Stimulated activated CD8-positive, alpha-beta memory T cell treated with anti-CD3 and anti-CD28 coated beads, Interleukin-4, amount 100 ng/mL, for 48 hours (primary cell): ENCODE measurements around the gene ALCAM.
A peak's percentile ranks its signal among the peaks of the same experiment; 100 is the strongest.

Experiments used
- DNase-seq: peaks from one replicate; pipeline ENCODE4 v3.0.0-alpha.2; 2020

The ALCAM gene

DNA sequence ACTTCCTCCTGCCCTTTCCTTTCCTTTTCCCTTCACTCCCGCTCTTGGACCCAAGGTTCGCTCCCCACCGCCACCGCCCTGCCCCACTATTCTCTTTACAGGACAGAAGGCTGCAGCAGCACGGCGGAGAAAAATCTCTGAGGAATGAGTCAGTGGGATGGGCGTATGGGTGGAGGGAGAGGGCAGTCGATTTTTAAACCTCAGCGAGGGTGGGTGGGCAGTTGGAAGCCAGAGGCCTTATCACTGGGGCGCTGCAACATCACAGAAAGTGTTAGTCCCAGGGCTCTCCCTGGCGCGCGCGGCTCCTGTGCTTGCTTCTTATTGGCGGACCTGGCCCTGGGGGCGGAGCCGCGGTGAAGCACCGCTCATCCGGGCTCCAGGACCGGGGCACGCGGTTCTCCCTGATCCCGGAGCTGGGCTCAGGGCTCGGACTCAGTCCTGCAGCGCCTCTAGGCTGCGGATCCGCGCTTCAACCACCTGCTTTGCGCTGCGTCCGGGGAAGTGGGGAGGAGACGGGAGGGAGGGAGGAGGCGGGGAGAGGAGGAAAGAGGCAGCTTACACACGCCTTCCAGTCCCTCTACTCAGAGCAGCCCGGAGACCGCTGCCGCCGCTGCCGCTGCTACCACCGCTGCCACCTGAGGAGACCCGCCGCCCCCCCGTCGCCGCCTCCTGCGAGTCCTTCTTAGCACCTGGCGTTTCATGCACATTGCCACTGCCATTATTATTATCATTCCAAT, at the start of gene ALCAM:
Gene ALCAM, plus strand, starts transcription at position 584 of the 737 bp plus-strand sequence.
- DNase-seq = peak; percentile 88

DNA sequence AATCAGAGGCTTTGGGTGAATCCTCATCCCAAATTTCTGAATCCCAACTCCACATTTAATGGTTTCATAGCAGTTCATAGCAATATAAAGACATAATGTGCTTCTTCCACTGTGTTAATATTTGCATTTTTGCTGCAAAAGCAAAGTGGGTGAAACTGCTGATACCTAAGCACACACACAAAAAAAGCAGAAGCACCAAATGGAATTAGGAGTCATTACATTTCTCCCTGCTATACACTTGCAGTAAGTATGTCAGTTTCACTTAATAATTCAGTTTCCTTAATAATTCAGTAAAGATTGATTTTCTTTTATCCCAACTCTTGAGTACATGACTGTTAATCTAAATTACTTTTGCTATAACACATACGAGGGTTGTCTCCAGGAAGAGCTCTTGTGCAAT, 48.9 kb upstream of the ALCAM start:
- no peak for DNase-seq

DNA sequence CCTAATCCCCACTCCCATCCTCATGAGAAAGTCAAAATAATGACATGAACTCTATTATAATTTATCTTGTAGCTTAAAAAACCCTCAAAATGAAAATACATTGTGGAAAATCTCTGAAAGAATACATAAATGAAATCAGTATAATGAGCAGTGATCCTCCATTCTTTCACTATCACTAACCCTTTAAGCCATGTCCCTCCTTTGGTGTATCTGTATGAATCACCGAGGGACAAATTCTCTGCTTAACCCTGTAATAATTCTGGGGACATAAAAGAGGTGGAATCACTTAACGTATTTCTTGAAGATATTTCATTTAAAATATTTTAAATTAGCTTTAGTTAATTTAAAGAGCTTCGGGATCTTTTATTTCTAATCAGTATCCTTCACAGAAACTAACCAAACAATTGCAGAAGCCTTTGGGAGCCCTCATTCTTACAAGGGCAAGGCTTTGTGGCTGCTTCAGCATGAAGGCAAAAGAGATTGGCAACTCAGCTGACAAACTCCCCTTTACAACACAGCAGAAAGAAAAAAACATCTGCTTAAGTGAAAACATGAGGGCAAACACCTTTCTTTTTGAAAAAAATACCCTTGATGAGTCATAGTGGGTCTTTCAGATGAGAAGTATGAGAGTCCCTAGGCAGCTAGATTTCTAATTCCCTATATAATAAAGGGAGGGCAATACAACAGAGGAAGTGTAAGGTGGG, 44.0 kb upstream of the ALCAM start:
- no peak for DNase-seq

DNA sequence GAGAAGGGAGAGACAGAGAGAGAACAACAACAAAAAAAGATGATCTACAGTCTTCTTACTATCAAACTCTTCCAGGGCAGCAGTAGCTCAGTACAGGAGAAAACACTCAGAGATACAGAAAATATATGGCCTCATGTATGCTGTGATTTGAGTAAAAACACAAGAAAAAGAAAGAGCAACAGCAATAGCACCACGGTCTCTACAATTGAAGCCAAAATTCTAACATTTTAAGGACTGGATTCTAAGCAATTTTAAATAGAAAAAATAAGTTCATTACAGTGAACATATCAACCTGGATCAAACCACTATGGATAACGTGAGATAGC, 43.5 kb upstream of the ALCAM start:
- DNase-seq = no peak

DNA sequence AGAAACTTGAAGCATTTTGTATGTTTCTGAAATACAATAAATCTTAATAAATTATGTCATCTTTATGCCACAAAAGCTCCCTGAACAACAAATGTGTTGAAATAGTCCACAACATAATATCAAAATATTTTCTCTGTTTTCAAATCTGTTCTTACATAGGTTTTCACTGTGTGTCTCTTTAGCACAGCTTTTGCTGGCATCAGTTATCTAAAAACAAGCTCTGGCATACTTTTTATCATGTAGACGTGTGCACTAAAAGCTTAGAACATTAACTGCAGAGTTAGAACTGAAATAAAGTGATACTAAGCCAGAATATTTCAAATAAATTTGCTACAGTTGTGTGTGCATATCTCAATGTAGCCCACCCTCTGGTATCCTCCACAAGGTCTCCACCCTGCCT, 41.8 kb upstream of the ALCAM start:
- DNase-seq = no peak

DNA sequence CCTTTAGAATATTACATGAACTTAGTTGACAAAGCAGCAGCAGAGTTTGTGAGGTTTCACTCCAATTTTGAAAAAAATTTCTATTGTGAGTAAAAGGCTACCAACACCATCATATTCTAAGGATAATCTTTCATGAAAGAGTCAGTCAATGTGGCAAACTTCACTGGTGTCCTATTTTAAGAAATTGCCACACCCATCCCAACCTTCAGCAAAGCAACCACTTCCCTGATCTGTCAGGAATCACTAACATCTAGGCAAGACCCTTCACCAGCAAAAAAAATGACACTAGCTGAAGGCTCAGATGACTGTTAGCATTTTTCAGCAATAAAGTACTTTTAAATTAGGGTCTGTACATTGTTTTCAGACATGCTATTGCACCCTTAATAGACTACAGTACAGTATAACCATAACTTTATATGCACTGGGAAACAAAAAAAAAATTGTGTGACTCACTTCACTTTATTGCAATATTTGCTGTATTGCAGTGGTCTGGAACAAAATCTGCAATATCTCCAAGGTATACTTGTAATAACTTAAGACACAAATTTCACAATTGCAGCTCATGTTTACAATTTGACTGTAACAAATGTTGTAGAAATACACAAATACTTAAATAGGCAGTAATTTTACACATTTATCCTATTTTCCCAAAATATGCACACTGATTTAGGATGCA, 38.9 kb upstream of the ALCAM start:
- DNase-seq = no peak

DNA sequence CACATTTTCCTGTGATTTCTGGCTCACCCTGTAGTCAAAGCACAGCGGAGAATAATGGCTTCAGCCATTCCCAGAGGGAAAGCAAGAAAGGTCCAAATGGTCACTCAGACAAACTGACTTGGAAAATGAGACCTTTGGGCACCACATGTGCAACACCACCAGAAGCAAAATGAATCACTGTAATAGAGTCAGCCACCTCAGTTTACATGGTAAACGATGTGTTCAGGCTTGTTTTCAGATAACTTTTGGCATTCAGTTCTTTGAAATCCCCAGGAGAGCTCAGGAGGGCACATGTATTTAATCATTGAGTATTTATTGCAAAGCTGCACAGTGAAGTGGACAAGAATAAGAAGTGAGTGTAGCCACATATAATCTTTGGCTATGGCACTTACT, 38.4 kb upstream of the ALCAM start:
- DNase-seq = no peak

DNA sequence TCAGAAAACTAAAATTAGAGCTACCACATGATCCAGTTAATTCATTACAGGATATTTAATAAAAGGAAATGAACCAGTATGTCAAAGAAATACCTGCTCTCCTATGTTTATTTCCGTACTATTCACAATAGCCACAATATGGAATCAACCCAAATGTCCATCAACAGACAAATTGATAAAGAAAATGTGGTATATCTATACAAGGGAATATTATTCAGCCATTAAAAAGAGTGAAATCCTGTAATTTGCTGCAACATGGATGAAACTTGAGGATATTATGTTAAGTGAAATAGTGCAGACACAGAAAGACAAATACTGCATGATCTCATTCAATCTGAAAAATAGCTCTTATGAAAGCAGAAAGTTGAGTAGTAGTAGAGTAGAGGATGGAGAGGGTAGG, 33.7 kb upstream of the ALCAM start:
- no peak for DNase-seq

DNA sequence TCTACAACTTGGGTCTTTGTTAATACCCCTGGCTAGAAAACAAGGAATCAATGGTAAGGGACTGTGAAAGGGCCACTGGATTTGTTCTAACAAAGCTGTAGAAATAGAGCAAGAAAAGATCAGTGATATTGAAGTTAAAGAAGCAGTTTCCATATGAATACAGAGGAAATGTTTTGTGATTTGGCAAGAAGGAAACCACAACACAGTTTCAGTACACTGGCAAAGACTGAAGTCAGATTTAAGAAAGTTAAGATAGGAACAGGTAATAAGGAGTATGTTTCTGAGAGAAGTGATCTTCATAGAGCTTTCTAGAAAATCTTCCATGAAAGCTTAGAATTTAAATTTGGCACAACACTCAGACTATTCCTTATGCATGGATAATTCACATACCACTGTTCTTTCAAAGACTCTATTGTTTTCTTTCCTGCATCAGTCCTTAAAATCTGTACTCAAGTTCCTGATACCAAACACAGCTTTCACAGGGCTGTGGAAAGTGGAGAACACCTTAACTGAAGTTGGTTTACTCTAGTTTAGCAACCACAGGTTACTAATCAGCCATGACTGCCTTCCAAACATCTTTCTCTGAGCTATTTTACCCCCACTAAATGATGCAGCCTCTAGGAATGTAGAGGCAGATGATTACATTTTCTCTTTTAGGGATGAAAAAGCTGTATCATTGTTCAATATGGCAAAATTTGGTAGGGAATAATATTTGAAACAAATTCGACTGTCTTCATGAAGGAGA, 32.4 kb upstream of the ALCAM start:
- no peak for DNase-seq

DNA sequence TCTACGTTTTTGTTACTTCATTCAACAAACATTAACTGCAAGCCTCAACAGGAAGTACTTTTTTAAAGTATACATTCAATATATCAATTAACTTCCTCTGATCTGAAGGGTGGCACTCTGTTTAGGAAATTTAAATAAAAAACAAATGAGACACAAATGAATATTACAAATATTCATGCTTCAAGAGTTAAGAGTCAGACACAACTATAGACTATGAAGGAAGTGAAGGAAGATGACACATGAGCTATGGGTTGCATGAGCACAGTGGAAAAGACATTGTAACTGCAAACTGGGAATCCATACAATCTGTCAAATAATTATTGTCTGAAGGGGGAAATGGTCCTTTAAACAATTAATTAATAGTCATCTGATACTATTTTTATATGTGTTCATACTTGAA, 26.8 kb upstream of the ALCAM start:
- DNase-seq = no peak

DNA sequence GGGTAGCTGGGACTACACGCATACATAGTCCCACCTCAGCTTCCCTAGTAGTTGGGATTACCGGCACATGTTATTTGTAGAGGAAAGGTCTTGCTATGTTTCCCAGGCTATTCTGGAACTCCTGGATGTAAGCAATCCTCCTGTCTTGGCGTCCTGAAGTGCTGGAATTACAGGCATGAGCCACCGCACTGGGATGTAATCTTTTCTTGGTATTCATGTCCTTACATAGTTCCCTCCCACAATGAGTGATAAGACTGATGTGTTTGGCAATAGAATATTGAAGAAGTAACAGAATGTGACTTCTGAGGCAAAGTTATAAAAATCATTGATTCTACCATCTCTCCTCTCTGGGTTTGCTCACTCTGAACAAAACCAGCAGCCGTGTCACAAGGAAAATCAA, 22.7 kb upstream of the ALCAM start:
- no peak for DNase-seq

DNA sequence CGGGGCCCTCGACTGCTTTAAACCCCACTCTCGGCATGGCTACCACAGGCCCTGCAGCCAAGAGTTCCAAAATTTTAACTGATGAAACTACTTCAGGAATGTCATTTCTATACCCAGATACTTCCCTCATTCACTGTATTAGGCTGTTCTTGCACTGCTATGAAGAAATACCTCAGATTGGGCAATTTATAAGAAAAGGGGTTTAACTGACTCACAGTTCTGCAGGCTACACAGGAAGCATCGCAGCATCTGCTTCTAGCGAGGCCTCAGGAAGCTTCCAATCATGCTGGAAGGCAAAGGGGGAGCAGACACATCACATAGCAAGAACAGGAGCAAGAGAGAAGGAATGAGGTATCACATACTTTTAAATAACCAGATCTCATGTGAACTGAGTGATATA, 21.6 kb upstream of the ALCAM start:
- DNase-seq = no peak

DNA sequence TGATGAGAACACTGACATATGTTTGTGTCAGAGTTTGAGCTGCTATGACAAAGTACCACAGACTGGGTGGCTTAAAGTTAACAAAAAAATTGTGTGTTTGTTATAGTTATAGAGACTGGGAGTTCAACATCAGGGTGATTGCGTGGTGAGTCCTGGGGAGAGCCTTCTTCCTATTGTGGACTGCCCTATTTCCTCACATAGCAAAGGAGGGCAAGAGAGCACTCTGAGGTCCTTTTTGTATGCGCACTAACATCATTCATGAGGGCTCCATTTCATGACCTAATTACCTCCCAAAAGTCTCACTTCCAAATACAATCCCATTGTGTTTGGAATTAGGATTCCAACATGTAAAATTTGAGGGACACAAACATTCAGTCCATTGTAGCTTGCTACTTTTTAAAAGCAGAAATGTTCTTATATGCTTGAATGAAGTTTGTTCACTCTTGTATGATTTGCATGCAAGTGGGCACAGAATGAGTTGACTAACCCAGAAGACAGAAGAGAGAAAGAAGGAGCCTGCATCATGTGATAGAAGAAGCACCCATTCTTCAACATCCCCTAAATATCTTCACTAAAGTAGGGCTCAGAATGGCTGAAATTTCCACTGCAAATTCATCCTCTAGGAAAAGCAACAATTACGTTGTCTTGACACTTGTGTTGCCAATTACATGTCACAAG, 18.9 kb upstream of the ALCAM start:
- DNase-seq = no peak

DNA sequence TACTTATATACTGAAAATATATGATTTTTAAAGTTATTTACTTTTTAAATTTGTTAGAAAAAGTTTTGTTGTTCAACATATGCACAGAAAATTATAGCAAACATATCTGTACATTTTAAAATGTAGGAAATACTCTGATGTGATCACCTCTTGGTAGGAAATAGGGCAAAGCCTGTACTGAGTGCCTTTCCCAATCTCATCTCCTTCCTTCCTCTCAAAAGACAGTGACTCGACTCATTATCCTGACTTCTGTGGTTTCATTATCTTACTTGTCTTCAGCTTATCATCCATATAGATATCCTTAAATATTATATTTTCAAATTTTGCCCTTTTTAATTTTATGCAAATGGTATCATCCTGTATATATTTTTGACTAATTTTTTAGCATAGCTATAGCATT, 18.4 kb upstream of the ALCAM start:
- no peak for DNase-seq

DNA sequence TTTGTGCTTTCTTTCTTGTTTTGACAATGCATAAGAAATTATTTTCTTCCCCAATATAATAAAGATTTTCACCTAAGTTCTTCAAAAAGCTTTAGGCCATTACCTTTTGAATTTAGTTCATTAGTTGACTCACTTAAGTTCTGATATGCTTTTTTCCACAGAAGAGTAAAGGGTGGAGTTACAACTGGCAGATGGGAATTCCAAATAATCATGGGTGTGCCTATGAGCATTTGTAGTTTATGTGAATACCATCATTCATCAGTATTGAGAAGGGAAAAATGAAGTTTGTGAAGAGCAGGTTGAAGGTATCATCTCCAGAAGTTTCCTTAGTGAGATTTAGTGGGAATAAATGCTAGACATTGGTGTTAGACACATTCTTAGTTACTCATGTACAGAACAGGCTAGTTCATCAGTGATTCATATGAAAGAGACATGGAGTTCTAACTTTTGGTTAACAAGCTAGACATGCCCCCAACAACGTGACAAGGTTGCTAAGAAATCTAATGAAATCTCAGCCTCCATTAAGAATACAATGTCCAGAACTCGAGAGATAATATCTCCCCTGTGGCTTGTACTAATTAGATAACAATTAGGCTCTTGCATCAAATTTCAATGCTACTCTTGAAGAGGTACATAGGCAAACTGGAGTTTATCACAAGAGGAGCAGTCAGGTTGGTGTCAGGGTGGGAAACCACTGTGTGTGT, 16.9 kb upstream of the ALCAM start:
- DNase-seq = no peak

DNA sequence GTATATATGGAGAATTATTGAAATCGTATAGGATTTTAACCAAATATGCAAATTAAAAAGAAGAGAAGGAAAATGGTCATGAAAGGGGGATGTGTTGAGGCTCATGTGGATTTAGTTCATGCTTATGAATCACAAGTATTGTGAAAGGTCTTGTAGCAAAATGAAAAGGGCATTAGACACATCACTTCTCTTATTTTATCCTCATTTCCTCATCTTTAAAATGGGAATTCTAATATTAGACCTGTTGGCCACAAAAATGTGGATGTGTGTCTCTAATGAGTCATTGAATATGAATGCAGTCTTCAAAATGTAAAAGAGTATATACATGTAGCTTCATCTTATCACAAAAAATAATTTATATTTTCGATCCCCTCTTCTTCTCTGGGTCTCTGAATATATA, 14.9 kb upstream of the ALCAM start:
- no peak for DNase-seq

DNA sequence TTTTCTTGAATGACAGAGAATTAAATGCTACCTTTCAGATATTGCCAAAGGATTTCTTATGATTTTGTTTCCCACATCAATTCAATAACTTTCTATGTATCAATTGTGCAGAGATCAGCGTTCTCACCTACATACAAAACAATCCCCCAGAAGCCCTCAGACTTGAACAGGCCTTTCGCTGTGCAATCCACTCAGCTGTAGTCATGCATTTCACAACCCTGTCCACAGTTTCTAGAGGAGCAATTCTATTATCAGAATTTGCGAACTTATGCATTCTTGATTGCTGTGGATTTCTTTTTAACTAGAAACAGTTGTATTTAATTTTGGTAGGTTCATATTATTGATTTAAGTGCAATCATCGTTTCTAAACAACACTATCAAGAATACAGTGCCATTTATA, 13.7 kb upstream of the ALCAM start:
- no peak for DNase-seq

DNA sequence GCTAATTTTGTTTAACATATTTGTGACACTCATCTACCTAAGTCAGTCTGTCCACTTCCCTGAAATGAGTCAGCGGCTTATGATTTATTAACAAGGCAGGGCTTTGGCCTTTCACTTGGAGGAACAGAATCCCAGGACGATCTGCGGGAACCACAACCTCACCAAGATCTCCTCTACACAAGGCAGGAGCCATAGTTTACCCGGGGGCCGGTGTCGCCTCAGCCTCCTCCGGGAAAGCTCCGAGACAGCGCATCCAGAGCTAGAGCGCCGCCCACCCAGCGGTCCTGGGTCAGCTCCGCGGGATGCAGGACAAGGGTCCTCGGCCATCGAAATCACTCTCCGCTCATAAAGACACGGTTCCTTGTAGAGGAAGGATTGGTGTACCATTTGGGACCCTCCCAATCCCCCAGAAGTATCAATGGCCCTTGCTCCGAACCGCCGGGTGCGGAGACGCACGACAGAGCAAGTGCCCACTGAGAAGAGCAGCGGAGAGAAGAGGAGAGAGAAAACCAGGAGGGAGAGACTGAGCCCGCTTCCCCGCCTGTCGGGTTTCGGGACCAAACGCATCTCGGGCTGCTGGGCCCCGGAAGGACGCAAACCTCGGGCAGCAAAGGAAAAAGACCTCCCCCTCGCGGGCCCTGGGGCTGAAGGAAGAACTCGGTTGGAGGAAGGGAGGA, 13.1 kb upstream of the ALCAM start:
- DNase-seq = no peak

DNA sequence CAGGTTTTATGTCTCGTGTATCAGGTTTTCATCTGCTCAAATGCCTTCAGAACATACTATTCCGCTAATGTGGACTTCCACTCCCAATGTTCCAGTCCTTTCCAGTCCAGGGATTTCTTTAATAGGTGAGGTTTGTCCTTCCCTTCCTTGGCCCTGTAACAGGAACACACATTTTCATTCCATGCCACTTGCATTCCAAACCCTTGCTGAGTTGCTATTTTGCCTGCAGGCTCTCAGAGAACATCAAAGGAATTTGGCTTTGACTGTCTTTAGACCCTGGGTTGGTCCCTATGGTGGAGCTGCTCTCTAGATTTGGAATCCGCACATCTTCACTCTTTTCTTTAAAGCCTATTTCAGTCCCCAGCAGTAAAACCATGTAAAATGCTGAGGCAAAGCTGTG, 12.3 kb upstream of the ALCAM start:
- DNase-seq = no peak

DNA sequence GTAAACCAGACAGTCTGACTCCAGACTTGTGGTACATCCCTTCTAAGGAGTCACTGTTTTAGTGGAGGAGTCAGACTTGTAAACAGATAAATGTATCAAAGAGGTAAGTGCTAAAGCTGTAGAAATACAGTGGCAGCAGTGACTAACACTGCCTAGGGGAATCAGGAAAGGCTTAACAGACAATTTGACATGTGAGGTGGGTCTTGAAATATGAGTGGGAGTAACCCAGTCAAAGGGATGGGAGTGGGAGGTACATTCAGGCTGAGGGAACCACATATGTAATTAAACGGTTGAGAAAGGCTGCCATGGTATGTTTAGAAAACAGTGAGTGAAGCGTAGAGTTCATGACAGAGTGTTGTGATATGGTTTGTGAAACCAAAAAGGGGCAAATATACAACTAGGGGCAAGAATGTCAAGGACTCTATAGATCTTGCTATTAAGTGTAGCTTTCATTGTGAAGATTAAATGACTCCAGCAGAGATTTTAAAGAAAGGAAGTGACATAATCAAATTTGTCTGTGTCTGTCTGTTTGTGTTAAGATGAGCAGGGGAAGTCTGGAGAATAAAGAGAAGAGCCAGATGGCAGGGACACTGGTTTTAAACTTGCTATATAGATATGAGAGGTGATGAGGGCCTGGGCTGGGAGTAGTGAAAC, 11.2 kb upstream of the ALCAM start:
- no peak for DNase-seq

DNA sequence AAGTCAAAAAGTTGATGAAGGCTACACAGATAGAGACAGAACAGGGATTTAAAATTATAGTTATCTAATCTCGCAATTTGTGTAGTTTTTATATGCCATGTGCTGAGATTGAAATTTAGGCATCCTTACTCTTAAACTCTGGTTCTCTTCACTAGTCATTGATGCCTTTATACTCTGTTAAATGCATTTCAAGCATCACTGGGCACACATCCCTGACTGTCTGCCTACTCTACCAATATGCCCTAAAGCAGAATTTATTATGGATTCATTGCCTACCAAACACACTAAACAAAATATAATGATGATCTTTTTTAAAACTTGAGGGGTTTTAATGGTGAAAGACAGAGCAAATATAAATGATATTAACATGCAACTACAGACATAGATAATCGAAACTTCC, 10.3 kb upstream of the ALCAM start:
- no peak for DNase-seq
